Measurements from ENCODE around the gene TEX264.

DNA sequence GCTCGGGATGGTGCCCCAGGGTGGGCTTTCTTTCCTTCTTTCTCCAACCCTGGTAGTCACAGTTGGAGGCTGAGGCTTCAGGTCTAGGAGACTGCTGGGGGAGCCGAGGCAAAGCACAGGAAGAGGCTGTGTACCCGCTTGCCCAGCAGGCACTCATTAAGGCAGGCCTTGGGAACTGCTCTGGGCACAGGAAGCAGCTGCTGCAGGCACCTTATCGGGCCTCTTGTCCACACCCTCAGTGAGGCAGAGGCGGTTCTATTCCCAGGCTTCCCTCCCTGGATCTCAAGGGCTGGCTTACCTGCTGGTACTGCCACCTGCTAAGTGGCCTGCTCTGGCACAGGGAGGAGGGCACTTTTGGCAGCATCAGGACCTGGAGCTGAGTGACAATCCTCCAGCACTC is 20.0 kb downstream of the TEX264 start:
- TF ChIP-seq, protein P1, sequence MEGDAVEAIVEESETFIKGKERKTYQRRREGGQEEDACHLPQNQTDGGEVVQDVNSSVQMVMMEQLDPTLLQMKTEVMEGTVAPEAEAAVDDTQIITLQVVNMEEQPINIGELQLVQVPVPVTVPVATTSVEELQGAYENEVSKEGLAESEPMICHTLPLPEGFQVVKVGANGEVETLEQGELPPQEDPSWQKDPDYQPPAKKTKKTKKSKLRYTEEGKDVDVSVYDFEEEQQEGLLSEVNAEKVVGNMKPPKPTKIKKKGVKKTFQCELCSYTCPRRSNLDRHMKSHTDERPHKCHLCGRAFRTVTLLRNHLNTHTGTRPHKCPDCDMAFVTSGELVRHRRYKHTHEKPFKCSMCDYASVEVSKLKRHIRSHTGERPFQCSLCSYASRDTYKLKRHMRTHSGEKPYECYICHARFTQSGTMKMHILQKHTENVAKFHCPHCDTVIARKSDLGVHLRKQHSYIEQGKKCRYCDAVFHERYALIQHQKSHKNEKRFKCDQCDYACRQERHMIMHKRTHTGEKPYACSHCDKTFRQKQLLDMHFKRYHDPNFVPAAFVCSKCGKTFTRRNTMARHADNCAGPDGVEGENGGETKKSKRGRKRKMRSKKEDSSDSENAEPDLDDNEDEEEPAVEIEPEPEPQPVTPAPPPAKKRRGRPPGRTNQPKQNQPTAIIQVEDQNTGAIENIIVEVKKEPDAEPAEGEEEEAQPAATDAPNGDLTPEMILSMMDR (conservative IDR thresholded peaks at IDR 0.05): no peak
- no peak for TF ChIP-seq ZFX (IDR thresholded peaks at IDR 0.05)

Measured in C4-2B (cell line).